Eye (tissue), 1 donor: ENCODE data around the gene SCN2A.
"Not testable (repeated sequence)": the region's sequence is repeated elsewhere in the genome, so short reads cannot be mapped to it uniquely, and the experiment has no call there.

ENCODE experiments used
- DNase-seq: peaks from one replicate; pipeline ENCODE4 v3.0.0-alpha.2; 2015

Gene SCN2A

DNA sequence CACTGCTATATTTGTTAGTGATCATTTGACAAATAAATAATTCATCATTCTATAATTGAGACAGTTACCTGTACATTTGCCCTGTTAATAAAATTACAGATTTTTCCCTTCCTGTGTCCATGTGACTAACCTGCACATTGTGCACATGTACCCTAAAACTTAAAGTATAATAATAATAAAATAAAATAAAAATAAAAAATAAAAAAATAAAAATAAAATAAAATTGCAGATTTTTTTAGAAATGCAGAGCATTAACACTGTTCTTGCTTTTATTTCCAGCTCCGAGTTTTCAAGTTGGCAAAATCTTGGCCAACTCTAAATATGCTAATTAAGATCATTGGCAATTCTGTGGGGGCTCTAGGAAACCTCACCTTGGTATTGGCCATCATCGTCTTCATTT is 105.1 kb downstream of the SCN2A start:
- DNase-seq: not testable (repeated sequence)

GRCh38 chr2:165348441-165348840 is 109.2 kb downstream of the SCN2A start:
- no peak for DNase-seq

DNA sequence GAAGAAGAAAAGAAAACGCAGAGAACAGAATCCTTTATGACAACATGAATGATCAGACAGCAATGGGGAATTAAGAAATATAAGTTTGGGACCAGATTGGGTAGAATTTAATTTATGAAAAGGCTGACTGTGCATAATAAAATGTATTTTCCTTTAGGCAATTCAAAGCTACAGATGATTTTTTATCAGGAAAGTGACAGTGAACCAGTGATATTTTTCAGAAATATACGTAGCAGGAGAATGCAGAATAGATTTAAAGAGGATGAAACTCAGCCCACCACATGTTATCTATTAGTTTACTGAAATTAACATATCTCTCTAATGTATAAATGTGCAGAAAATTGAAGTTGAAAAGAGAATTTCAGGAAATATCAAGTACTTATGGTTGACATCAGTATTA is 110.0 kb downstream of the SCN2A start:
- DNase-seq: no peak

- DNase-seq: no peak
These were observed 118.5 kb downstream of the SCN2A start for GRCh38 chr2:165357758-165358157.

GRCh38 chr2:165361514-165361913 is 122.3 kb downstream of the SCN2A start:
- peak; percentile 24 for DNase-seq

- peak; percentile 4 for DNase-seq
These were observed 130.1 kb downstream of the SCN2A start for GRCh38 chr2:165369131-165369897.

DNA sequence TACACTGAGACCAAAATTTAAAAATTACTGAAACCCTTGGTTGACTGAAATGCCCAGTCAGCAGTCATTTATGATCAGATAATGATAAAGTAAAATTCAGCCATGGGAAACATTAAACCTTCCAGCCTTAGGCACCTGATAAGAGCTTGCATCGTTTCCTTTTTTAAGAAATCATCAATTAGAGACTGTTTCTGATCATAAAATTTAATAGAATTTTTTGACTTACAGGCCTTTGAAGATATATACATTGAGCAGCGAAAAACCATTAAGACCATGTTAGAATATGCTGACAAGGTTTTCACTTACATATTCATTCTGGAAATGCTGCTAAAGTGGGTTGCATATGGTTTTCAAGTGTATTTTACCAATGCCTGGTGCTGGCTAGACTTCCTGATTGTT is 130.7 kb downstream of the SCN2A start:
- no peak for DNase-seq

DNA sequence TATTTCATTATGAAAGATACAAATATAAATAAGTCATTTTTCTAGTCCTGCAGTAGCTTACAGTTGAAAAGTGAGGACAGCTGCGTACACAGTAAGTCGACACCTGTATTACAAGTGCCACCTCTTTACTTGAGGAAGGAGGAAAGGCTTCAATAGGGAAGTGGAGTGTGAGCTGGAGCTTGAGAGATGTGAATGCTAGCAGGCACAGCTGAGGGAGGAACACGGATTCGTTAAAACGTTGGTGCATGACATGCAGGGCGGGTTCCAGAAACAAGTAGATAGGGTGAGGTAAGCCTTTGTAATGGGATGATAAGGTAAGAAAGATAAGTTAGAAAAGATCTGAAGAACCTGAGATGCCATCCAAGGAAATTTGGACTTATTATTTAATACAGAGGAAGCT is 132.1 kb downstream of the SCN2A start:
- DNase-seq: no peak

DNA sequence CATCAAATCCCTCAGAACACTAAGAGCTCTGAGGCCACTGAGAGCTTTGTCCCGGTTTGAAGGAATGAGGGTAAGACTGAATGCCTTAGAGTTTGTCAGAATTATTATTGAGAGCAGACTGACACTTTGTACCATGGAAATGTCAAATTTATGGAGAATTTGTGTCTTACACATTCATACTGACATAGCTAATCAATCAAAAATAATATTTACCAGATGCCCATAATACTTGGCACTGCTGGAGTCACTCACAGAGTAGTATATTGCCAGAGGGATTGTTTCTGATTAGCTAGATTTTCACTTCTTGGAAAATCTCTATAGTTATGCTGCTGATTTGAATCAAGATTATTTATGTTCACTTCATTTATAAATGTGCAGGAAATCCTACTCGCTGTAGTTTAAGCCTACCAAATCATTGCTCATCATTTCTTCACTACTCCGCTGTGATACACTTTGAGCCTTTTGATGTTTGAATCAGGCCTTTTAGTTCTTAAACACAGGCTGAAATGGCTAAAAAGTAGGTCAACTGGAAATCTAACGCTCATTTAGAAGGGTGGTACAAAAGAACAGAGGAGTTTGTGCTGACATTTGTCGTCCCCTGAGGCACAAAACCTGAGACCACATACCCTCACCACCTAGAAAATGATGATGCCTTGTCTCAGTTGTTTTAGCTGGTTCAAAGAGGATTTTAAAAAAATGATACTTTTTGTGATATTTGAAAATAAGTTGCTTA is 134.2 kb downstream of the SCN2A start:
- peak; percentile 90 for DNase-seq

- peak; percentile 57 for DNase-seq
These were observed 137.4 kb downstream of the SCN2A start for GRCh38 chr2:165376571-165376975.

DNA sequence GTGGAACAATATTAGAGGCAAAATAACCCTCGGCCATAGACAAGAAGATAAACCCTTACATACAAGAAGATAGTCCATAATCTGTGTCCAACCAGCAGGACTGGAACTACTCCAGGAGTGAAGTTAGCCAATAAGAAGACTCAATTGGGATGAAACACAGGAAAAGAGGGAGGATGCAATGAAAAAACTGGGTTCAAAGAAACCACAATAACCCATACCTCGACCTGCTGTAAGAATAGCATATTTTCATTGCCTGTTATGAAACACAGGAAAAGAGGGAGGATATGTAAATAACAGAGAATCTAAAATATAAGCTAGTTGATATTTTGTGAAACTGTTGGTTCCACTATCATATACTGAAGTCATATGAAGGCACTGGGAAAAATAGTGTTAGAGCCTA is 143.1 kb downstream of the SCN2A start:
- no peak for DNase-seq

DNA sequence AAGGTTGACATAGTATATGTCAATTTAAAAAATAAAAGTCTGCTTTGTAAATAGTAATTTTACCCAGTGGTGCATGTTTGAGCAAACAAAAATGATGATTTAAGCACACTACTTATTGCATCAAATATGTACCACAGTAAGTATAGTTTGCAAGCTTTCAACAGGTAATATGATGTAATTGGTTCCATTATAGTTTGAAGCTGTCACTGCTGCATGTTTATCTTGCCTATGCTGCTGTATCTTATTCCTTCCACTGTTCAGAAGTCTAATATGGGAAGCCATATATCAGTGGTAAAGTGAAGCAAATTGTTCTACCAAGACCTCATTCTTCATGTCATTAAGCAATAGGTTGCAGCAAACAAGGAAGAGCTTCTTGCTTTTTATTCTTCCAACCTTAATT is 151.7 kb downstream of the SCN2A start:
- no peak for DNase-seq

- DNase-seq: no peak
These were observed 152.6 kb downstream of the SCN2A start for GRCh38 chr2:165391791-165392190.

GRCh38 chr2:165398603-165399002 is 159.4 kb downstream of the SCN2A start:
- DNase-seq: not testable (repeated sequence)

- peak; percentile 89 for DNase-seq
These were observed 162.2 kb downstream of the SCN2A start for GRCh38 chr2:165401285-165401852.

- DNase-seq: peak; percentile 26
These were observed 162.9 kb downstream of the SCN2A start for GRCh38 chr2:165402162-165402561.

- DNase-seq: peak; percentile 47
These were observed 167.0 kb downstream of the SCN2A start for GRCh38 chr2:165406173-165406572.

- no peak for DNase-seq
These were observed 168.3 kb downstream of the SCN2A start for GRCh38 chr2:165407466-165407865.

GRCh38 chr2:165408186-165408585 is 169.0 kb downstream of the SCN2A start:
- DNase-seq: no peak

DNA sequence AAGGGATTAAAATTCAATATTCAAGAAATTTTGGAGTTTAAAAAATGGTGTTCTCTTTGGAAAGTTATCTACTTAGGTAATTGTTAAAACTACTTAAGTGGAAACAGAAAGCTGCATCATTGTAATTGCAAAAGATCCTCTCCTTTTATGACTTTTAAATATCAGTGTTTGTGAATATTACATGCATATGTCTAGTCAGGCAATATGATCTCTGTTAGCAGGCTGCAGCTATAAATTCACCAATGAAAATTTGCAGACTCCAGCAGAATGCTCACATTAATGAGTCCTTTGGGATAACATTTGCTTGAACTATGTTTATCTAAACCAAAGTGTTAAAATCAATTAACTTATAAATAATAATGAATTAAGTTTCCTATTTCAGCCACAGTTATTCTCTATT is 171.1 kb downstream of the SCN2A start:
- DNase-seq: no peak

DNA sequence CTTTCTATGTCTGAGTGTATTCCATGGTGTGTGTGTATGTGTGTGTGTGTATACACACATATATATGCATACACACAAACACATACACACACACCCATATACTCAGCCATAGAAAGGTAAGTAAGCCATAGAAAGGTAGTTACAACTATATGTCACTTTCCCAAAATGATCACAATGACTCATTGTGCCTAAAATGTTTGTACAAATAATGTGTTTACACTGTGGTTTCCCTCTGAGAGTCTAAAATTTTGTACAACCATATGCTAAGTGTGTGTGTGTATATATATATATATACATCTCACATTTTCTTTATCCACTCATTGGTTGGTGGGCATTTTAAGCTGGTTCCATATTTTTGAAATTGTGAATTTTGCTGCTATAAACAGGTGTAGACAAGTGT is 175.0 kb downstream of the SCN2A start:
- no peak for DNase-seq

DNA sequence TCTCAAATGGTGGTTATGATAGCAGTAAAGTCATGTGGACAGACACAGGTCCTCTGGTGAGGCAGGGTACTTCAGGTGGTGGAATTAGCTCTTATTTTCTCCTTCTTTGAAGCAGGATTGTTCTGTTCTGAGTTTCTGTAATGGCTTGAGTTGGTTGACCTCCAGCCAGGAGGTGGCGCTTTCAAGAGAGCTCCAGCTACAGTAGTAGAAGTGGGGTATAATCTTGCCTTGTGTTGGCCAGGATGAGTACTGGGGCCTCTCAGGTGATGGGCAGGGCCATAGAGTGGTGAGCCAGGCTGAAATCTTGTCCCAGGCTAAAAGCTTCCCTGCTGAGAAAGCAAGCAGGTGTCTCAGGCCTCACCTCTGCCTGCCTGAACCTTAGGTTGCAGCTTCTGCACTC is 177.8 kb downstream of the SCN2A start:
- DNase-seq: no peak

- no peak for DNase-seq
These were observed 181.0 kb downstream of the SCN2A start for GRCh38 chr2:165420231-165420630.

DNA sequence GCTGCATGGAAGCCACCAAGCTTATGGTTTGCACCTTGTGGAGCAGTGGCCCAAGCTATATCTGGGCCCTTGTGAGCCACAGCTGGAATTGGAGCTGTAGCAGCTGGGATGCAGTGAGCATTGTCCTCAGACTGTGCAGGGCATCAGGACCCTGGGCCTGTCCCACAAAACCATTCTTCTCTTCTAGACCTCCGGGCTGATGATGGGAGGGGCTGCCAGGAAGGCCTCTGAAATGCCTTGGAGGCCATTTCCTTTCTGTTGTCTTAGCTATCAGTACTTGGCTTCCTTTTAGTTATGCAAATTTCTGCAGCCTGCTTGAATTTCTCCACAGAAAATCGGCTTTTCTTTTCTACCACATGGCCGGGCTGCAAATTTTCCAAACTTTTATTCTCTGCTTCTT is 183.9 kb downstream of the SCN2A start:
- no peak for DNase-seq
